Lower leg skin (tissue), 3 donors: Measurements from ENCODE around the gene DMXL1.
"Not testable (repeated sequence)": the region's sequence is repeated elsewhere in the genome, so short reads cannot be mapped to it uniquely, and the experiment has no call there.

Experiments
- POLR2A ChIP-seq, 2 donors: fragments of 450-650 bp; IDR thresholded peaks; one replicate each; pipeline ENCODE4 v1.6.1; 2016 to 2017; ENCODE audit warnings: antibody characterized with exemption in 2 of 2, mild to moderate bottlenecking in 1 of 2, moderate library complexity in 1 of 2
- TF ChIP-seq, protein P1 (sequence below), 3 donors: fragments of 450-650 bp; IDR thresholded peaks; one replicate each; pipeline ENCODE4 v1.5.1; 2016; ENCODE audit warnings: antibody characterized with exemption in 3 of 3, mild to moderate bottlenecking in 3 of 3, moderate library complexity in 2 of 3

- TF ChIP-seq, protein P1, sequence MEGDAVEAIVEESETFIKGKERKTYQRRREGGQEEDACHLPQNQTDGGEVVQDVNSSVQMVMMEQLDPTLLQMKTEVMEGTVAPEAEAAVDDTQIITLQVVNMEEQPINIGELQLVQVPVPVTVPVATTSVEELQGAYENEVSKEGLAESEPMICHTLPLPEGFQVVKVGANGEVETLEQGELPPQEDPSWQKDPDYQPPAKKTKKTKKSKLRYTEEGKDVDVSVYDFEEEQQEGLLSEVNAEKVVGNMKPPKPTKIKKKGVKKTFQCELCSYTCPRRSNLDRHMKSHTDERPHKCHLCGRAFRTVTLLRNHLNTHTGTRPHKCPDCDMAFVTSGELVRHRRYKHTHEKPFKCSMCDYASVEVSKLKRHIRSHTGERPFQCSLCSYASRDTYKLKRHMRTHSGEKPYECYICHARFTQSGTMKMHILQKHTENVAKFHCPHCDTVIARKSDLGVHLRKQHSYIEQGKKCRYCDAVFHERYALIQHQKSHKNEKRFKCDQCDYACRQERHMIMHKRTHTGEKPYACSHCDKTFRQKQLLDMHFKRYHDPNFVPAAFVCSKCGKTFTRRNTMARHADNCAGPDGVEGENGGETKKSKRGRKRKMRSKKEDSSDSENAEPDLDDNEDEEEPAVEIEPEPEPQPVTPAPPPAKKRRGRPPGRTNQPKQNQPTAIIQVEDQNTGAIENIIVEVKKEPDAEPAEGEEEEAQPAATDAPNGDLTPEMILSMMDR (IDR thresholded peaks at IDR 0.05) = not testable (repeated sequence)
- TF ChIP-seq POLR2A (IDR thresholded peaks at IDR 0.05) = not testable (repeated sequence)
Observed at GRCh38 chr5:119075269-119075668, 4.4 kb downstream of the DMXL1 start.
